ENCODE measurements around the gene SMAD6.

DNA sequence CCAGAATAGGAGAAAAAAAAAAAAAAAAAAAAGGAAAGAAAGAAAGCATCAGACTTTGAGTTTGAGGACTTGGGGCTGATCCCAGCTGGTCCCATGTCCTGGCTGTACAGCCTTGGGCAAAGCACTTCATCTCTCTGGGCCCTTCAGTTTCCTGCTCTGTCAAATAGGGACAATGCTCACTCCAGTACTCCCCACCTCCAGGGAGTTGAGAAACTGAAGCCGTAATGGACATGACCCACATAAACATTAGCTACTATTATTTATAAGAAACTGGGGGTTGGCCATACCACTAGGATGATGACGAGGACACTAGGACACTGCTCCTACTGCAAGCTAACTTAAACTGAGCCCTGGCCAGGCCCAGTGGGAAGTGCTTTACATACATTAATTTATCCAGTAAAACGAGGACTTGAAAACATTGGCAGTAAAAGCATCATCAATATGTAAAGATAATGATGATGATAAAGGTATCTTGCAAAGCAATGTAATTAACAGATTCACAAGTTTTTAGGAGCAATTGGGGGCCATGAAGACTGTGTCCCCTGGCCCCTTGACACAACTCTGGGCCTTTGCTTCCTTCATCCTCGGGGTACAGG lies 22.9 kb upstream of the SMAD6 start:
- TF ChIP-seq CTCF (IDR thresholded peaks at IDR 0.05), result no peak
- TF ChIP-seq POLR2A (IDR thresholded peaks at IDR 0.05), result no peak
